Gastroesophageal sphincter (tissue), 3 donors: ENCODE results near the gene NCL.

Experiments used
- CTCF ChIP-seq, 4 experiments: fragments of 200-600 bp in 2 of 4; fragments of 450-650 bp in 2 of 4; sonication (generic) in 1 of 4; IDR thresholded peaks; one replicate each; pipeline ENCODE4 v1.5.1; 2017 to 2019; ENCODE audit warnings: antibody characterized with exemption in 4 of 4, mild to moderate bottlenecking in 2 of 4, moderate library complexity in 2 of 4
- EP300 ChIP-seq: sonication (generic); formaldehyde crosslinking; IDR thresholded peaks from one replicate; pipeline ENCODE4 v1.6.1; 2017; ENCODE audit warnings: antibody characterized with exemption, mild to moderate bottlenecking
- POLR2A ChIP-seq, 2 donors: fragments of 450-650 bp; IDR thresholded peaks; one replicate each; pipeline ENCODE4 v1.6.1; 2017; ENCODE audit warnings: antibody characterized with exemption in 2 of 2, mild to moderate bottlenecking in 2 of 2, moderate library complexity in 1 of 2
- POLR2AphosphoS5 ChIP-seq: sonication (generic); formaldehyde crosslinking; IDR thresholded peaks from one replicate; pipeline ENCODE4 v1.6.1; 2017; ENCODE audit warnings: antibody characterized with exemption

DNA sequence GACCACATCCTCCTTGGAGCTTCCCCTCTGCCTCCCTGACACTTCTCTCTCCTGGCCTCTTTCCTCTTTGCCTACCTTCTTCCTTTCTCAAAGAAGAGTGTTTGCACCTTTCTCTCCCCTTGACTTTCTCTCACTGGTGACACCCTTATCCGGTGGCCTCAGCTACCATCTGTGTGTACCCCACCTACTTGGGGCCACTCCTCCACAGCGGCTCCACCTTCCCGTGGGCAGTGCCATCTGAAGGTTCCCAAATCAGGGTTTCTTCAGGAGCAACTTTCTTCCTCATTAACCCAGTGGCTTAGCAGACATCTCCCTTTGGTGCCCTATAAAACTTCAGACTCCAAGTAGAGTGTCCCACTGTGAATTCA is 5.3 kb upstream of the NCL start:
- TF ChIP-seq CTCF (IDR thresholded peaks at IDR 0.05) = no peak
- no peak for TF ChIP-seq POLR2AphosphoS5
- TF ChIP-seq POLR2A (IDR thresholded peaks at IDR 0.05) = no peak
- TF ChIP-seq EP300 = no peak
